Skeletal muscle tissue (tissue), 4 donors: Measurements from ENCODE around the gene RLN3. TPM values are rescaled to one million over a fixed set of nuclear protein-coding genes. Genes with fewer than 3 reads are reported as not detected.

Source experiments
- H3K27ac ChIP-seq: one replicate; pipeline ENCODE4 v1.7.0; 2013; ENCODE audit warnings: mild to moderate bottlenecking, low read depth, low read length, inconsistent platforms
- H3K27me3 ChIP-seq, 3 donors: one replicate each; pipeline ENCODE4 v1.7.0; 2013; ENCODE audit warnings: low read length in 3 of 3; ENCODE audit not compliant: control insufficient read depth in 3 of 3, insufficient read depth in 3 of 3
- H3K36me3 ChIP-seq, 3 donors: one replicate each; pipeline ENCODE4 v1.7.0; 2013; ENCODE audit warnings: low read length in 3 of 3; ENCODE audit not compliant: control insufficient read depth in 3 of 3, insufficient read depth in 3 of 3
- H3K4me1 ChIP-seq, 3 donors: one replicate each; pipeline ENCODE4 v1.7.0; 2013; ENCODE audit warnings: low read length in 3 of 3, mild to moderate bottlenecking in 3 of 3; ENCODE audit not compliant: control insufficient read depth in 3 of 3, insufficient read depth in 3 of 3
- H3K4me3 ChIP-seq, 3 donors: one replicate each; pipeline ENCODE4 v1.7.0; 2013; ENCODE audit warnings: low read length in 3 of 3
- H3K9ac ChIP-seq, 3 donors: one replicate each; pipeline ENCODE4 v1.7.0; 2013; ENCODE audit warnings: low read length in 3 of 3, mild to moderate bottlenecking in 3 of 3, moderate library complexity in 2 of 3, low read depth in 1 of 3
- H3K9me3 ChIP-seq, 3 donors: one replicate each; pipeline ENCODE4 v1.7.0; 2013; ENCODE audit warnings: low read length in 3 of 3; ENCODE audit not compliant: control insufficient read depth in 3 of 3
- total RNA-seq: library from RNA; depleted of rRNA; stranded (reverse); fragments of >200 nt; gene quantifications from one replicate; pipeline ENCODE4 v1.2.3, GENCODE V29; 2014
- donor health status: Osteomylitis.

Gene RLN3, protein sequence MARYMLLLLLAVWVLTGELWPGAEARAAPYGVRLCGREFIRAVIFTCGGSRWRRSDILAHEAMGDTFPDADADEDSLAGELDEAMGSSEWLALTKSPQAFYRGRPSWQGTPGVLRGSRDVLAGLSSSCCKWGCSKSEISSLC
- total RNA-seq = not detected

DNA sequence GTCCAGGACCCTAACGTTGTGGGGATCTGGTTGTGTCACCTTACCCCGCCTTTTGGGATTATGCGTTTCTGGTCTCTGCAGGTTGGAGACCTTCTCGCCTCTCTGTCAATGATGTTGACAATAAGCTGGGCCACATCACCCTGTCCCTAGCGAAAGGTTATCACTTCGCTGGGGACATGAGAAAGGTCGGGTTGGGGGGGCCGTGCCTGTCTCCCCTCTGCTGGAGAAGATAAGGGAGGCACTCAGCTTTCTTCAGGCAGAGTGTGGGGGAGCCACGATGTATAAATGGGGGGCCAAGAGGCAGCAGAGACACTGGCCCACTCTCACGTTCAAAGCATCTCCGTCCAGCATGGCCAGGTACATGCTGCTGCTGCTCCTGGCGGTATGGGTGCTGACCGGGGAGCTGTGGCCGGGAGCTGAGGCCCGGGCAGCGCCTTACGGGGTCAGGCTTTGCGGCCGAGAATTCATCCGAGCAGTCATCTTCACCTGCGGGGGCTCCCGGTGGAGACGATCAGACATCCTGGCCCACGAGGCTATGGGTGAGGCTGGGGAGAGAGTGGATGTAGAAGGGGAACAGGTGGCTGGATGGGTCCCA, at the start of gene RLN3:
TSS of gene RLN3 (plus strand) at position 293 of the 595 bp plus-strand sequence. CDS start at position 350, 57 bp downstream.
- no peak within 1 kb of the TSS for H3K27ac ChIP-seq
- H3K36me3 ChIP-seq = no peaks in the 10 kb centered on the region
- no peaks in the 10 kb centered on the region for H3K27me3 ChIP-seq
- H3K4me3 ChIP-seq = no peak within 1 kb of the TSS
- peaks cover 5 to 12% (median 6%) of the 10 kb centered on the region in 3 donors for H3K4me1 ChIP-seq
- no peaks in the 10 kb centered on the region for H3K9me3 ChIP-seq
- no peak within 1 kb of the TSS for H3K9ac ChIP-seq

DNA sequence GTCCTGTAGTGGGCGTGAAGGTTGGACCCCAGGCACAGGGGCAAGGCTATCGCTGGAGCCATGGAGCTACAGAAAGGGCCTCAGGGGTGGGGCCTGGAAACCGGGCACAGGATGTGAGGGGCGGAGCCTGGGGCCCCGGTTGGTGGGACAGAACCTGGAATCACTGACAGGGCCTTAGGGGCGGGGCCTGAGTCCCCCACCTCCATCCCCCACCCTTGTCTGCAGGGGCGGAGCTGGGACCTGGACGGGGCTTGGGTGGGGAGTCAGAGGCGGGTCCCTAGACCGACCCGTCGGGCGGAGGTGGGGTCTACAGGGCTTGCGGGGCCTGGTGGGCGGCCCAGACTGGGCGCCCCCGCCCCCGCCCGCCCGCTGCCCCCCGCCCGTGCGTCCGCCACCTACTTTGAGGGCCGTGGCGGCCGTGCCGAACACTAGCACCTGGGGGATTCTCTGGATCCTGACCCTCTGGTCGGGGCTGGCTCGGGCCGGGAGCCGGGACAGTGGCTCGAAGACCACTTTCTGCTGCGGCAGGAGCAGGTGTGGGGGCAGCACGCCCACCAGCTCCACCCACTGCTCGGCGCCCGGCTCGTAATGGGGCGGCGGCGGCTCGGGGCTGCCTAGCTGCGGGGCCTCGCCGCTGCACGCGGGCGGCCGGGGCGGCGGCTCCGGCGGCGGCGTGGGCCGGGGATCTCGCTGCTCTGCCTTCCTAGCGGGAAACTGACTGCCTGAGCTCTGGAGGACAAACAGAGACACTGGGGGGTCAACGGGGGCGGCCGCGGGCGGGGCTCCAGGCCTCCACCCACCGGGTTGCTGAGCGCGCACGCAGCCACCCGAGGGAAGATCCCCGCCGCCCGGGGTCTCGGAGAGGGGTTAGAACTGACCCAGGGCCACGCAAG, 49.4 kb upstream of the RLN3 start:
- peaks cover 28 to 50% (median 42%) of the 10 kb centered on the region in 3 donors for H3K4me1 ChIP-seq
- H3K9me3 ChIP-seq = no peaks in the 10 kb centered on the region
- peak overlapping the region in 2 of 3 donors; percentile 57 to 68 for H3K9ac ChIP-seq
- peak overlapping the region; percentile 47 for H3K27ac ChIP-seq
- H3K27me3 ChIP-seq = no peaks in the 10 kb centered on the region
- peaks cover 0 to 12% (median 8%) of the 10 kb centered on the region in 3 donors for H3K36me3 ChIP-seq
- H3K4me3 ChIP-seq = peak overlapping the region; percentile 14 to 35 (median 14)

DNA sequence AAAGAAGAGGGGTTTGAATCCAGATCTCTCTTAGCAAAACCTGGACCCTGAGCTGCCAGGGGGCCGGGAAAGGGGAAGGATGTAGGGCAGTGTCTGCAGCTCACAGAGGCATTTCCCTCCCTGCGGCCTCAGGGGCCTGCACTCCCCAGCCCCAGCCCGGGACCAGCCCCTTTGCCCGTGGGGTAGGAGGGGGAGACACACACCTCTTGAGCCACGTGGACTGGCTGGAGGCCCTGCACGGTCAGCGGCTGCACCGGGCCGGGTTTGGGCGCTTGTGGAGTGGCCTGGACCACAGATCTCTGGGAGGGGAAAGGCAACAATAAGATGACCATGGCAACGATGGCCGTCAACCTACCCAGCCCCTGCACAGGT, 48.7 kb upstream of the RLN3 start:
- H3K36me3 ChIP-seq = peaks cover 0 to 12% (median 6%) of the 10 kb centered on the region in 3 donors

DNA sequence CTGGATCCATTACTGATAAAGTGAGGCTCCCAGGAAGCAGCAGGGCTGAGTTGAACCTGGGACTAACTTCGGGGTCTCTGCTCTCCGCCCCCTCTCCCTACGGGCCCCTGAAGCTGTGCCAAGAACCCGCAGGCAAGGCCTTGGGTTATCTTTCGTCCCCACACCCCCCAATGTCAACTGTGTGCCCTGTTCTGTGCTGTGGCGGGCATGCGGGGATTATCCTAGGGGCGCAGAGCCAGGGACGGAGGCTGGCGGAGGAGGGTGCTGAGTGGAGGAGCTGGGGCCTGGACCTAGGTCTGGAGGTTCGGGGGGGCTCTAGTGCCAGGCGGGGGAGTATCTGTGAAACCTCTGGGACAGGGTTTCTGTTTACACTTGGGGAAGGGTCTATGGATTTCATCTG, 48.3 kb upstream of the RLN3 start:
- peaks cover 28 to 44% (median 42%) of the 10 kb centered on the region in 3 donors for H3K4me1 ChIP-seq
- H3K27me3 ChIP-seq = no peaks in the 10 kb centered on the region
- H3K4me3 ChIP-seq = no peak overlapping the region
- peaks cover 0 to 10% (median 6%) of the 10 kb centered on the region in 3 donors for H3K36me3 ChIP-seq
- H3K27ac ChIP-seq = no peak overlapping the region
- H3K9ac ChIP-seq = no peak overlapping the region
- no peaks in the 10 kb centered on the region for H3K9me3 ChIP-seq

More for the DNA sequence above, 48.7 kb upstream of the RLN3 start:
- Histone ChIP-seq H3K9ac (peak overlapping the region in 2 of 3 donors; percentile 57 to 68), H3K27me3 (no peaks in the 10 kb centered on the region), H3K4me3 (peak overlapping the region; percentile 14 to 35 (median 14)), H3K4me1 (peaks cover 28 to 48% (median 42%) of the 10 kb centered on the region in 3 donors), H3K9me3 (no peaks in the 10 kb centered on the region), H3K27ac (no peak overlapping the region)

DNA sequence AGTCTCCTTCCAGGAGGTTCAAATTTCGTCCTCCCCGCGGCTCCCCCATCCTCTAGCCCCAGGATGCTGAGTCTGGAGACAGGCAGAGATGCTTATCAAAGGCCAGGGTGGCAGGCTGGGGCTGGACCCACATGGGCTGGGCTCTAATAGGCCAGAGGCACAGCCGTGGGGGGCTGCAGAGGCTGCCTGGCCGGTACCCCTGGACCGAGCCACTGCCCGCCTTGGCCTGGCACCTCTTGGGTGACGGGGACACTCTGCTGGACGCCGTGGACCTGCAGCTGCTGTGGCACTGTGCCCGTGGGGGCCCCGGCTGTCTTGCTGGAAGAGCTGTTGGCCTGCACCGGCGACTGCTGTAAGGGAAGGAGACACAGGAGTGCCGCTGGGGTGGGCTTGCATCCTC, 47.6 kb upstream of the RLN3 start:
- H3K36me3 ChIP-seq = peaks cover 0 to 10% (median 6%) of the 10 kb centered on the region in 3 donors
- H3K4me3 ChIP-seq = no peak overlapping the region
- H3K27me3 ChIP-seq = no peaks in the 10 kb centered on the region
- no peaks in the 10 kb centered on the region for H3K9me3 ChIP-seq
- no peak overlapping the region for H3K9ac ChIP-seq
- H3K27ac ChIP-seq = no peak overlapping the region
- H3K4me1 ChIP-seq = peaks cover 24 to 43% (median 41%) of the 10 kb centered on the region in 3 donors

DNA sequence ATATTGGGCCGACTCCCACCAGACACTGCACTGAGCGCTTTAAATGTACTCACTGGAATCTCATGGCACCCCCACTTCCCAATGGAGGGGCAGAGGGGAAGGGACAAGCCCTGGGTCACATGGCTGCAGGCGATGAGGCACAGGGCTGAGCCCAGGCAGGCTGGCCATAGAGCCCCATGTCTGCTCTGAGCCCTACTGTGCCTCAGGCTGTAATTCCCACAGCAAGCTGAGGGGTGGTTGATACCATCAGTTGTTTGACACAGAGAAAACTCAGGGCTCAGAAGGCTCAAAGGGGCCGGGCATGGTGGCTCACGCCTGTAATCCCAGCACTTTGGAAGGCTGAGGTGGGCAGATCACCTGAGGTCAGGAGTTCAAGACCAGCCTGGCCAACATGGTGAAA, 46.9 kb upstream of the RLN3 start:
- Histone ChIP-seq H3K9me3 (no peaks in the 10 kb centered on the region), H3K27ac (no peak overlapping the region), H3K4me1 (peaks cover 24 to 43% (median 41%) of the 10 kb centered on the region in 3 donors), H3K27me3 (no peaks in the 10 kb centered on the region), H3K36me3 (peaks cover 0 to 6% (median 6%) of the 10 kb centered on the region in 3 donors), H3K9ac (peak overlapping the region in 1 of 3 donors; percentile 25), H3K4me3 (no peak overlapping the region)

DNA sequence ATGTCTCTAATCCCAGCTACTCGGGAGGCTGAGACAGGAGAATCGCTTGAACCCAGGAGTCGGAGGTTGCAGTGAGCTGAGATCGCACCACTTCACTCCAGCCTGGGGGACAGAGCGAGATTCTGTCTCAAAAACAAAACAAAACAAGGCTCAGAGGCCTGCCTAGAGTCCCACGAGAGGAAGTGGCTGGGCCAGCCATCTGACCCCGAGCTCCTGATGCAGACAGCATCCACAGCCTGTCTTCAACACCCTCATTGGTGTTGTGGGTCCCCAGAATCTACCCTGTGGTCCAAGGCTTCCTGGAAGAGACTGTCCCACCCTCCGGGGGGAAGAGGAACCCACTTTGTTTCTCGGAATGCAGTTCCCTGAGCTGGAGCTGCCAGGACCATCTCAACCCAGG, 46.5 kb upstream of the RLN3 start:
- Histone ChIP-seq H3K4me1 (peaks cover 24 to 43% (median 41%) of the 10 kb centered on the region in 3 donors), H3K27ac (no peak overlapping the region), H3K9me3 (no peaks in the 10 kb centered on the region), H3K27me3 (no peaks in the 10 kb centered on the region), H3K36me3 (peaks cover 0 to 6% (median 6%) of the 10 kb centered on the region in 3 donors), H3K9ac (no peak overlapping the region), H3K4me3 (no peak overlapping the region)

DNA sequence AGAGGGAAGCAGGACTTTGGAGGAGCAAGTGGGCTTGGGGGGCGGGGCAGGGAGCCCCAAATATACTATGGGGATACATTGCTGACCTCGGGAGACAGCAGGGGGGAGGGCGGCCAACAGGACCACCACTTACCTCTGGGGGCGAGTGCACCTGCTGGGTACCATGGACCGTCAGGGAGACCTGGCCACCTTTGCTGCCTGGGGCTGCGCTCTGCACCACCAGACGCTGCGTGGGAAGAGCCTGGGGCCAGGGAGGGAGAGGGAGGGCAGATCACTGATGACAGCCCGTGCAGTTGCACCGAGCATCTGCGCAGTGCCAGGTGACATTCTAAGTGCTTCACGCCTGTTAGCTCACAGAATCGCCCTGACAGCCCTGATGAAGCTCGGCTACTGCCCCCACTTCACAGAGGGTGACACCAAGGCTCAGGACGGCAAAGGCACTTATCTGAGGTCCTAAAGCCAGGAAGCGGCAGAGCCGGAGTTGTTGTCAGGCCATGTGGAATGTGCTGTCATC, 45.9 kb upstream of the RLN3 start:
- Histone ChIP-seq H3K36me3 (peaks cover 0 to 6% (median 6%) of the 10 kb centered on the region in 3 donors), H3K27me3 (no peaks in the 10 kb centered on the region), H3K27ac (no peak overlapping the region), H3K9me3 (no peaks in the 10 kb centered on the region), H3K9ac (no peak overlapping the region), H3K4me3 (no peak overlapping the region), H3K4me1 (peaks cover 25 to 48% (median 43%) of the 10 kb centered on the region in 3 donors)

DNA sequence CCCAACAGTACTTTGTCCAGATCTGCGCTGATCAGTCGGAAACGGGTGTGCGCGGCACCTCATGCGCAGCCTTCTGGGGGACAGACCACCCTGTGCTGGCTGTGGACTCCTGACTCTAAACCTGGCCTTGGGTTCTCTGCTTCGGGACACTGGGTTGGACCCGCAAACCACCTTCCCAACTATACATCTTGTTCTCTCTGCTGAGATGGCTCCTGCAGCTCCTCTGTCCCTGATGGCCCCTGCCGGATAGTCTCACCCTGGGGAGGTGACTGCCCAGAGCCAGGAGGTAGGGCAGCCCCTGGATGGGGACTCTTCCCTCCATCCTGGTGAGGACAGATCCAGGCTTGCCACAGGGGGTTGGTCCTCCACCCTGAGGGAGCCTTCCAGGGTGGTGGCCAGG, 45.2 kb upstream of the RLN3 start:
- Histone ChIP-seq H3K4me3 (no peak overlapping the region), H3K36me3 (peaks cover 0 to 6% (median 6%) of the 10 kb centered on the region in 3 donors), H3K9me3 (no peaks in the 10 kb centered on the region), H3K4me1 (peaks cover 33 to 54% (median 49%) of the 10 kb centered on the region in 3 donors), H3K9ac (no peak overlapping the region), H3K27ac (no peak overlapping the region), H3K27me3 (no peaks in the 10 kb centered on the region)
